C4-2B (cell line): Measurements from ENCODE around the gene TNFRSF8.

Source experiments
- H3K27ac ChIP-seq: fragments of 450-650 bp; 2 replicates; pipeline ENCODE4 v1.5.1; 2017
- ZFX ChIP-seq: fragments of 450-650 bp; IDR thresholded peaks from 2 replicates; pipeline ENCODE4 v1.6.1; 2017
- TF ChIP-seq, protein P1 (sequence below): fragments of 450-650 bp; conservative IDR thresholded peaks from 2 replicates; pipeline ENCODE4 v1.5.1; 2017; ENCODE audit warnings: mild to moderate bottlenecking

The TNFRSF8 gene

DNA sequence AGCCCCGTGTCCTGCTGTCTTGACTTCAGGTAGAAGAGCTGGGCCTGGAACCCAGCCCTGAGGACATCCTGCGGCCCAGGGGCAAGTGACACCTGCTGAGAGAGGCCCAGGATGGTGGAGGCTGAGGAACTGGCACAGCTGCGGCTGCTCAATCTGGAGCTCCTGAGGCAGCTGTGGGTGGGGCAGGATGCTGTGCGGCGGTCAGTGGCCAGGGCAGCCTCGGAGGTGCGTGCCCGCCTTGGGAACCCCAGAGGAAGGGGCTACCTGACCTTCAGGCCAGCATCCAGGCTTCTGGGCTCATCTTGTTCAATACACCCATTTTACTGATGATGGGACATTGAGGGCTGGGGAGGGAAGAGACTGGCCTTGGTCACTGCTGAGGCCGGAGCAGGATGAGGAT is 41.5 kb upstream of the TNFRSF8 start:
- no peak overlapping the region for H3K27ac ChIP-seq
- TF ChIP-seq, protein P1, sequence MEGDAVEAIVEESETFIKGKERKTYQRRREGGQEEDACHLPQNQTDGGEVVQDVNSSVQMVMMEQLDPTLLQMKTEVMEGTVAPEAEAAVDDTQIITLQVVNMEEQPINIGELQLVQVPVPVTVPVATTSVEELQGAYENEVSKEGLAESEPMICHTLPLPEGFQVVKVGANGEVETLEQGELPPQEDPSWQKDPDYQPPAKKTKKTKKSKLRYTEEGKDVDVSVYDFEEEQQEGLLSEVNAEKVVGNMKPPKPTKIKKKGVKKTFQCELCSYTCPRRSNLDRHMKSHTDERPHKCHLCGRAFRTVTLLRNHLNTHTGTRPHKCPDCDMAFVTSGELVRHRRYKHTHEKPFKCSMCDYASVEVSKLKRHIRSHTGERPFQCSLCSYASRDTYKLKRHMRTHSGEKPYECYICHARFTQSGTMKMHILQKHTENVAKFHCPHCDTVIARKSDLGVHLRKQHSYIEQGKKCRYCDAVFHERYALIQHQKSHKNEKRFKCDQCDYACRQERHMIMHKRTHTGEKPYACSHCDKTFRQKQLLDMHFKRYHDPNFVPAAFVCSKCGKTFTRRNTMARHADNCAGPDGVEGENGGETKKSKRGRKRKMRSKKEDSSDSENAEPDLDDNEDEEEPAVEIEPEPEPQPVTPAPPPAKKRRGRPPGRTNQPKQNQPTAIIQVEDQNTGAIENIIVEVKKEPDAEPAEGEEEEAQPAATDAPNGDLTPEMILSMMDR = no peak
- TF ChIP-seq ZFX = no peak

DNA sequence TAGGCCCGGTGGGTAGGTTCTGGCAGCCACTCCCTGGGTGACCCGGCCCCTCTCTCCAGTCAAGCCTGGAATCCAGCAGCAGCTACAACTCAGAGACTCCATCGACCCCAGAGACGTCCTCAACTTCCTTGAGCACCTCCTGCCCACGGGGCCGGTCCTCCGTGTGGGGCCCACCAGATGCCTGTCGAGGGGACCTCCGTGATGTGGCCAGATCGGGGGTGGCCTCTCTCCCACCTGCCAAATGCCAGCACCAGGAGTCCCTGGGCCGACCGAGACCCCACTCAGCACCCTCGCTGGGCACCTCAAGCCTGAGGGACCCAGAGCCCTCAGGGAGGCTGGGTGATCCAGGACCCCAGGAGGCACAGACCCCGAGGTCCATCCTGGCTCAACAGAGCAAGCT is 41.1 kb upstream of the TNFRSF8 start:
- TF ChIP-seq ZFX = no peak
- TF ChIP-seq, protein P1 = no peak
- no peak overlapping the region for H3K27ac ChIP-seq

DNA sequence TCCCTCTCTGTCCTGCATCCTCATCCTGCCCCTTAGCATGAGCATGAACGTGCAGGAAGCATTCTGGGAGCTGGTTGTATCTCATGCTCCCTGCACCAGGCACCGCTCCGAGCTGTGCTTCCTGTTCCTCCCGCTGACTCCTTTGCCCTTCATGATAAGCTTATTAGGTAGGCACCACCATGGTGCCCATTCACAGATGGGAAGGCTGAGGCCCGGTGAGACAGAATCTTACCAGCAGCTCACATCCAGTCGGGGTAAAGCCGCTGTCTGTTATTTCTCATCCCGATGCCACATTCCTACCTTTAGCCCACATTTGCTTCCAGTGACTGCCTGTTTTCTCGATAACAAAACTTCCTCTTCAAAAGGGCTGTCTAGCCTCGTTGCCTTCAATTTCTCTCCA is 36.5 kb upstream of the TNFRSF8 start:
- no peak overlapping the region for H3K27ac ChIP-seq
- TF ChIP-seq, protein P1 = no peak
- no peak for TF ChIP-seq ZFX

DNA sequence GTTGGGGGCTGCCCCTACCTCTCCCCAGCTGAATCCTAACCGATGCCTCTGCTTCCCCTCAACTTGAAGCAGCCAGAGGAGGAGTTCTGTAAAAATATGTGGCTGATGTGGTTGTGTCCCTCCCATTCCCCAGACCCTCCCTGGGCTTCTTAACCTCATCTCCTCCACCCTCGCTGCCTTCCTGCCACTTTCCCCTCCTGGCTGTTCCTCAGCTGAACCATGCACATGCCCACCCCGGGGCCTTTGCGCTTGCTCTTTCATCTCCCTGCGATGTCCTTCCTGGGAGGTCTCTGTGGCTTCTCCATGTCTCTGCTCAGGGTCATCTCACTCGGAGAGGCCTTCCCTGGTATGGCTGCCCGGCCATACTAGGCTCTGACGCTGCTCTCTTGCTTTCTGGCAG is 34.9 kb upstream of the TNFRSF8 start:
- no peak overlapping the region for H3K27ac ChIP-seq
- TF ChIP-seq, protein P1 = no peak
- no peak for TF ChIP-seq ZFX

DNA sequence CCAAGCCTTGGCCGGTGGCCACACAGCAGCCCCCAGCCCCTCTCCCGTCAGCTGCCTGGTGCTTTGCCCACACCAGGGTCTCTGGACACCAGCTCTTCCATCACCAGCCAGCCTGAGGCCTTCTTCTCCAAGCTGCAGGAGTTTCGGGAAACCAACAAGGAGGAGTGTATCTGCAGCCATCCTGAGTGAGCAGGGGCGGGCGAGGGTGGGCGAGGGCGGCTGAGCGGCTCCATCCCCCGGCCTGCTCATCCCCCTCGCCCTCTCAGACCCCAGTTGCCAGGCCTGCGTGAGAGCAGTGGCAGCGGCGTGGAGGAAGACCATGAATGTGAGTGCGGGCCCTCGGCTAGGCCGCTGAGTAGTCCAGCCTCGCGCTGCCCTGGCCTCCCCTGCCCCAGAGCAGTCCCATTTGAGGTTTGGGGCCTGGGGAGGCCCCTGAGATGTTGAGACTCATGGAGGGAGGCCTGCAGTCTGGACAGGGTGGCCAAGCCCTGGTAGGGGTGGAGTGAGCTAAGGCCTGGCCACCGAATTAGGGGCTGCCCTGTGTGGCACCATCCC is 34.1 kb upstream of the TNFRSF8 start:
- H3K27ac ChIP-seq = no peak overlapping the region
- TF ChIP-seq ZFX = no peak
- TF ChIP-seq, protein P1 = no peak

DNA sequence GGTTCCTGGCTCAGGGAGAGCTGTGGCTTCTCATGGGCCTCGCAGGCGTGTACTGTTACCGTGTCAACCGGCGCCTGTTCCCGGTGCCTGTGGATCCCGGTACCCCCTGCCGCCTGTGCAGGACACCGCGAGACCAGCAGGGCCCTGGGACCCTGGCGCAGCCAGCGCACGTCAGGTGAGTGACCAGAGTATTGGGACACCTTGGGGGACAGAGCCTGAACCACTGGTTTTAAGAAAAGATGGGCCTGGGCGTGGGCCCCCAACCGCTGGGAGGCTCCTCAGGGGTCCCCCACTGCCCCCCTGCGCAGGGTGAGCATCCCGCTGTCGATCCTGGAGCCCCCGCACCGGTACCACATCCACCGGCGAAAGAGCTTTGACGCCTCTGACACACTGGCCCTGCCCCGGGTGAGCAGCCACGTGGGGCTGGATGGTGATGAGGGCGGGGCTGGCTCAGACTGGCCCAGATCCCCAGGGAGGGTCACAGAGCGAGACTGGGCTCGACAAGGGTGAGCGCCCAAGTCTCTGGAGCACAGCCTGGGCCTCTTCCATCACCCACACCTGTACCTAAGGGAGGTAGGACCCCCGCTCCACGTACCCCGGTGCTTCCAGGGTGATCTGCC is 33.3 kb upstream of the TNFRSF8 start:
- TF ChIP-seq, protein P1 = no peak
- no peak for TF ChIP-seq ZFX
- no peak overlapping the region for H3K27ac ChIP-seq

DNA sequence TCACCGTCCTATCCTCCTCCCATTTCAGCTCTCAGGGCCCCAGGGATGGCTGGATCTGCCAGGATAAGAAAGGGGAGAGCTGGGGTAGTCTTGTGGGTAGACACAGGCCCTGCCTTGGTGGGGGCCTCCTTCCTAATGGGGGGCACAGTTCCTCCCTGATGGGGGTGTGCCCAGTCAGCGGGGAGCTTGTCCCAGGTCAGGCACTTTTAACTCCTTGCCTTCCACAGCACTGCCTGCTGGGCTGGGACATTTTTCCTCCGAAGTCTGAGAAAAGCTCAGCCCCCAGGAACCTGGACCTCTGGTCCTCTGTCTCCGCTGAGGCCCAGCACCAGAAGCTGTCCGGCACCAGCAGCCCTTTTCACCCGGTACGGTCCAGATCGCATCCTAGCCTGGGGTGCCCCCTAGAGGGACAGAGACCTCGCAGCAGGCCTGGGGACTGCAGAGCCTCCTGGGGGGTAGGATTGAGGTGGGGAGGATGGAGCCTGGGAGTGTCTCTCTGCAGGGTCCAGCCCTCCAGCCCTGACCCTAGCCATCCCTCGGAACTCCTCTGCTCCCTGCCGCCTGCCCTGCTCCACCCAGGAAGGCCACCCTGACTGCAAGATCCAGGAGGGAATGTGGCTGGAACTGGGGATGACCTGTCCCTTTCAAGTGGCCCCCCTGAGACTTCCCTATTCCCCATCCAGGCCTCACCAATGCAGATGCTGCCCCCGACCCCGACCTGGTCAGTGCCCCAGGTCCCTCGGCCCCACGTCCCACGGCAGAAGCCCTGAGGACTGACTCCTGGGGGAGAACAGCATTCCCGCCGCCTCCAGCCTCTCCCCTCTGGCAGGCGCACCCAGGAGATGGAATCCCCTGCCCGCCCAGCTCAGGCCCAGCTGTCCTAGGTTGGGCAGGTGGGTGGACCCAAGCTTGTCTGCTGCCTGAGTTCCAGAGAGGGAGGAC is 31.8 kb upstream of the TNFRSF8 start:
- H3K27ac ChIP-seq = no peak overlapping the region
- no peak for TF ChIP-seq ZFX
- TF ChIP-seq, protein P1 = no peak; the same call in 1 of the 2 replicates
